Measurements from ENCODE around the gene PSD. TPM values are rescaled to one million over a fixed set of nuclear protein-coding genes. Genes with fewer than 3 reads are reported as not detected.

PSD gene
- polyA plus RNA-seq, 3 donors: 0.83 to 2.7 (median 1.2) TPM

- WGBS, 3 donors: 24 to 31% (median 27%) methylated on average over 23 to 24 of the region's 24 CpGs
- H3K27ac ChIP-seq (ENCODE audit: low read depth, low read length): no peak overlapping the region
Observed at GRCh38 chr10:102409604-102410428, 8.8 kb downstream of the PSD start.

- 0 to 2% (median 1%) methylated on average over 91 to 102 of the region's 103 CpGs for WGBS, 3 donors
- H3K27ac ChIP-seq (ENCODE audit: low read depth, low read length): no peak overlapping the region
Observed at GRCh38 chr10:102408728-102409603, 9.6 kb downstream of the PSD start.

- 55 to 61% (median 57%) methylated on average over 14 of the region's 14 CpGs for WGBS, 3 donors
Observed at GRCh38 chr10:102408131-102408727, 10.4 kb downstream of the PSD start.

GRCh38 chr10:102407425-102408130, 11.0 kb downstream of the PSD start:
- 78 to 84% (median 81%) methylated on average over 13 of the region's 13 CpGs for WGBS, 3 donors
- no peak overlapping the region for H3K27ac ChIP-seq (ENCODE audit: low read depth, low read length)

More at GRCh38 chr10:102408131-102408727, 10.4 kb downstream of the PSD start:
- no peak overlapping the region for H3K27ac ChIP-seq (ENCODE audit: low read depth, low read length)

GRCh38 chr10:102406815-102407214, 11.8 kb downstream of the PSD start:
- WGBS, 3 donors: 85 to 95% (median 88%) methylated on average over 2 of the region's 2 CpGs
- H3K27ac ChIP-seq (ENCODE audit: low read depth, low read length): no peak overlapping the region

- WGBS, 3 donors: 69 to 83% (median 75%) methylated on average over 6 of the region's 6 CpGs
- H3K27ac ChIP-seq (ENCODE audit: low read depth, low read length): no peak overlapping the region
Observed at GRCh38 chr10:102405632-102406031, 13.0 kb downstream of the PSD start.

GRCh38 chr10:102405108-102405571, 13.4 kb downstream of the PSD start:
- H3K27ac ChIP-seq (ENCODE audit: low read depth, low read length): no peak overlapping the region
- WGBS, 3 donors: 66 to 82% (median 77%) methylated on average over 19 of the region's 19 CpGs

GRCh38 chr10:102404361-102405107, 14.1 kb downstream of the PSD start:
- H3K27ac ChIP-seq (ENCODE audit: low read depth, low read length): no peak overlapping the region
- 82 to 85% (median 82%) methylated on average over 17 of the region's 17 CpGs for WGBS, 3 donors

- 78 to 89% (median 88%) methylated on average over 13 of the region's 13 CpGs for WGBS, 3 donors
- H3K27ac ChIP-seq (ENCODE audit: low read depth, low read length): no peak overlapping the region
Observed at GRCh38 chr10:102403115-102403514, 15.5 kb downstream of the PSD start.

GRCh38 chr10:102402512-102402896, 16.1 kb downstream of the PSD start:
- no peak overlapping the region for H3K27ac ChIP-seq (ENCODE audit: low read depth, low read length)

GRCh38 chr10:102401735-102402511, 16.7 kb downstream of the PSD start:
- H3K27ac ChIP-seq (ENCODE audit: low read depth, low read length): no peak overlapping the region
- WGBS, 3 donors: 86 to 87% (median 86%) methylated on average over 18 of the region's 18 CpGs

More at GRCh38 chr10:102402512-102402896, 16.1 kb downstream of the PSD start:
- 88% methylated on average over 5 of the region's 5 CpGs for WGBS, 3 donors

- H3K27ac ChIP-seq (ENCODE audit: low read depth, low read length): no peak overlapping the region
Observed at GRCh38 chr10:102401342-102401654, 17.3 kb downstream of the PSD start.

GRCh38 chr10:102400598-102401341, 17.8 kb downstream of the PSD start:
- H3K27ac ChIP-seq (ENCODE audit: low read depth, low read length): no peak overlapping the region
- 89 to 95% (median 93%) methylated on average over 22 of the region's 22 CpGs for WGBS, 3 donors

More at GRCh38 chr10:102401342-102401654, 17.3 kb downstream of the PSD start:
- 87 to 94% (median 93%) methylated on average over 8 of the region's 8 CpGs for WGBS, 3 donors

GRCh38 chr10:102400076-102400475, 18.5 kb downstream of the PSD start:
- no peak overlapping the region for H3K27ac ChIP-seq (ENCODE audit: low read depth, low read length)
- WGBS, 3 donors: 79 to 87% (median 84%) methylated on average over 17 of the region's 17 CpGs

- 2 to 4% (median 4%) methylated on average over 64 to 72 of the region's 72 CpGs for WGBS, 3 donors
- H3K27ac ChIP-seq (ENCODE audit: low read depth, low read length): peak overlapping the region; percentile 68
Observed at GRCh38 chr10:102399217-102400021, 19.2 kb downstream of the PSD start.

Measured in adipose tissue (tissue), 3 donors.